Endothelial cell of umbilical vein (primary cell): ENCODE results near the gene ABCC1. TPM values are rescaled to one million over a fixed set of nuclear protein-coding genes. Genes with fewer than 3 reads are reported as not detected.

Experiments
- BruUV-seq: library from RNA; stranded (reverse); fragments of 400-500 nt; replicated peaks from 2 replicates; lab custom pipeline; 2021; lab: Mats Ljungman, UMichigan
- CTCF ChIA-PET: fragments of 300-600, 350-600 bp; sonication (Branson Sonifier 250); formaldehyde crosslinking; loops from one replicate; lab custom pipeline; 2021; ENCODE audit warnings: antibody characterized with exemption, inconsistent platforms; lab: Charles Lee
- POLR2A ChIA-PET: fragments of 300-600, 350-600 bp; sonication (Branson Sonifier 250); formaldehyde crosslinking; loops from one replicate; lab custom pipeline; 2021; ENCODE audit warnings: antibody characterized with exemption, inconsistent platforms; lab: Charles Lee
- DNase-seq: peaks from one replicate; pipeline ENCODE4 v3.0.0-alpha.2; 2011; ENCODE audit warnings: low read depth, low spot score
- FAIRE-seq: peaks from 2 replicates; lab custom pipeline; 2011; peaks lifted over from hg19 to GRCh38; lab: Jason Lieb, UNC
- H2AFZ ChIP-seq: 2 replicates; pipeline ENCODE4 v1.6.0; 2012; ENCODE audit warnings: low read depth, low read length, control low read depth, inconsistent platforms
- H3K27ac ChIP-seq: 2 replicates; pipeline ENCODE4 v1.5.1; 2011; ENCODE audit warnings: low read depth, mild to moderate bottlenecking, control low read depth, low read length, moderate library complexity; ENCODE audit not compliant: insufficient read depth
- H3K27me3 ChIP-seq, 2 experiments: 2 replicates each; pipeline versions ENCODE4 v1.6.0 to v1.6.1; 2011; ENCODE audit warnings: low read length in 2 of 2, mixed read lengths in 1 of 2; ENCODE audit not compliant: control insufficient read depth in 2 of 2, insufficient read depth in 2 of 2
- H3K36me3 ChIP-seq, 2 experiments: 2 replicates in 1 of 2; 3 replicates in 1 of 2; pipeline ENCODE4 v1.5.1; 2011; ENCODE audit warnings: low read length in 2 of 2, mild to moderate bottlenecking in 1 of 2, moderate library complexity in 1 of 2; ENCODE audit not compliant: control insufficient read depth in 2 of 2, insufficient read depth in 2 of 2; ENCODE audit errors: extremely low read depth in 1 of 2
- H3K4me1 ChIP-seq: 3 replicates; pipeline ENCODE4 v1.5.1; 2011; ENCODE audit warnings: mild to moderate bottlenecking, low read length; ENCODE audit not compliant: control insufficient read depth, insufficient read depth; ENCODE audit errors: extremely low read depth
- H3K4me2 ChIP-seq: 2 replicates; pipeline ENCODE4 v1.6.1; 2011; ENCODE audit warnings: low read length, control low read depth, mixed read lengths; ENCODE audit not compliant: insufficient read depth
- H3K4me3 ChIP-seq, 3 experiments: fragments of 200-600 bp in 1 of 3; sonication (generic), shearing (Covaris generic) in 1 of 3; replicated peaks in 1 of 3; 2 replicates each; pipeline ENCODE4 v1.5.1; 2011 to 2016; ENCODE audit warnings: control low read depth in 3 of 3, low read length in 3 of 3, mild to moderate bottlenecking in 2 of 3, inconsistent platforms in 1 of 3, low read depth in 1 of 3, moderate library complexity in 1 of 3; ENCODE audit not compliant: insufficient read depth in 1 of 3
- H3K79me2 ChIP-seq: 2 replicates; pipeline ENCODE4 v1.6.0; 2012; ENCODE audit warnings: low read length, inconsistent platforms; ENCODE audit not compliant: control insufficient read depth, insufficient read depth
- H3K9ac ChIP-seq: replicated peaks from 2 replicates; pipeline ENCODE3; 2011; ENCODE audit warnings: low read length, control low read depth; ENCODE audit not compliant: insufficient read depth; ENCODE audit errors: extremely low read depth
- H3K9me1 ChIP-seq: replicated peaks from 3 replicates; pipeline ENCODE4 v1.6.0; 2011; ENCODE audit warnings: mild to moderate bottlenecking, low read length; ENCODE audit not compliant: control insufficient read depth, insufficient read depth; ENCODE audit errors: extremely low read depth
- H3K9me3 ChIP-seq: replicated peaks from 2 replicates; pipeline ENCODE4 v1.5.1; 2012; ENCODE audit warnings: low read length, inconsistent platforms; ENCODE audit not compliant: control insufficient read depth, insufficient read depth
- H4K20me1 ChIP-seq: replicated peaks from 2 replicates; pipeline ENCODE3; 2011; ENCODE audit warnings: mild to moderate bottlenecking, low read length; ENCODE audit not compliant: control insufficient read depth, insufficient read depth; ENCODE audit errors: extremely low read depth
- CTCF ChIP-seq, 2 donors: IDR thresholded peaks; 1 replicate in 1 of 2; 2 replicates in 1 of 2; pipeline ENCODE4 v1.5.1; 2011; ENCODE audit warnings: low read length in 2 of 2, mild to moderate bottlenecking in 2 of 2, moderate library complexity in 2 of 2, control low read depth in 1 of 2, inconsistent platforms in 1 of 2, low read depth in 1 of 2; ENCODE audit not compliant: insufficient read depth in 1 of 2; ENCODE audit errors: extremely low read depth in 1 of 2
- EZH2 ChIP-seq: IDR thresholded peaks from 2 replicates; pipeline ENCODE4 v1.6.1; 2012; ENCODE audit warnings: borderline replicate concordance, low read depth, mild to moderate bottlenecking, moderate library complexity, low read length, inconsistent platforms; ENCODE audit not compliant: severe bottlenecking
- FOS ChIP-seq: IDR thresholded peaks from 2 replicates; pipeline ENCODE4 v1.6.1; 2011; ENCODE audit warnings: mild to moderate bottlenecking, low read length, moderate library complexity, borderline replicate concordance; ENCODE audit not compliant: insufficient read depth
- GATA2 ChIP-seq: IDR thresholded peaks from 2 replicates; pipeline ENCODE4 v1.7.0; 2011; ENCODE audit warnings: low read depth, mild to moderate bottlenecking, moderate library complexity, mixed read lengths, low read length; ENCODE audit not compliant: insufficient read length, insufficient read depth
- JUN ChIP-seq: IDR thresholded peaks from 2 replicates; pipeline ENCODE4 v1.6.1; 2011; ENCODE audit warnings: borderline replicate concordance, low read depth; ENCODE audit not compliant: insufficient read length, insufficient read depth
- MAX ChIP-seq: IDR thresholded peaks from 2 replicates; pipeline ENCODE4 v1.6.1; 2011; ENCODE audit not compliant: insufficient read depth, insufficient read length
- MYC ChIP-seq: IDR thresholded peaks from one replicate; pipeline ENCODE4 v1.6.1; 2011; ENCODE audit warnings: mild to moderate bottlenecking, low read depth, low read length
- POLR2A ChIP-seq: IDR thresholded peaks from 2 replicates; pipeline ENCODE4 v1.6.1; 2012; ENCODE audit warnings: low read depth, mild to moderate bottlenecking, control low read depth, low read length
- POLR2AphosphoS5 ChIP-seq: IDR thresholded peaks from 2 replicates; pipeline ENCODE4 v1.6.1; 2012; ENCODE audit warnings: low read depth, mild to moderate bottlenecking, control low read depth, low read length, moderate library complexity; ENCODE audit not compliant: insufficient read depth
- dilution Hi-C: fragments of 300-500 bp; cut with MboI; formaldehyde crosslinking; loops from one replicate; pipeline ENCODE4 v1.15.0; 2019; ENCODE audit warnings: low sequenced_read_pairs; ENCODE audit not compliant: extremely low pct_ligation_motif_present
- intact Hi-C: fragments of 100-400 bp; cut with micrococcal nuclease; formaldehyde crosslinking; loops from one replicate; pipeline ENCODE4 v1.10.0; 2022
- polyA plus RNA-seq, 4 experiments: library from polyadenylated mRNA; depleted of rRNA in 3 of 4; stranded (reverse) in 3 of 4; unstranded in 1 of 4; fragments of >200 nt; gene quantifications; 2 replicates each; pipeline versions ENCODE4 v1.2.1 to v1.2.3, GENCODE V29; 2011 to 2012; ENCODE audit warnings: missing spikeins in 1 of 4
- total RNA-seq: library from RNA; stranded (reverse); gene quantifications from 2 replicates; pipeline ENCODE4 v1.2.3, GENCODE V29; 2021

Gene ABCC1
- total and polyA plus RNA-seq, 2 donors (not counting 3 experiments of a cell fraction or from before 2014, with no cell fraction given) = 46.1 to 89.2 TPM

GRCh38 chr16:15966836-15967546, 17.6 kb downstream of the ABCC1 start:
- H3K9me3 ChIP-seq = no peaks in the 10 kb centered on the region
- TF ChIP-seq GATA2 (no peak), FOS (peak; percentile 41)
- FAIRE-seq = peak; percentile 77
- no peaks in the 10 kb centered on the region for H3K9me1 ChIP-seq
- H3K4me2 ChIP-seq = no peak overlapping the region
- POLR2A ChIA-PET = interaction anchor here (0.7 to 0.9 kb wide), 2 partner anchors 69 to 79 kb away, joined by 3 read pairs; partner anchors contain the start of gene CEP20
- no peak overlapping the region for H2AFZ ChIP-seq
- peaks cover 33% of the 10 kb centered on the region for H3K4me1 ChIP-seq
- dilution Hi-C loops (no loop called here), intact Hi-C loops (no loop called here)
- CTCF ChIA-PET = interaction anchor here (0.6 to 1.7 kb wide), 7 partner anchors 8 to 92 kb away, joined by 3 to 10 read pairs (median 5); partner anchors contain the start of gene CEP20
- peaks cover 97% of the 10 kb centered on the region for H3K79me2 ChIP-seq
- no peak overlapping the region for H3K4me3 ChIP-seq
- H3K9ac ChIP-seq = no peak overlapping the region
- peaks cover 0 to under 1% of the 10 kb centered on the region in 2 experiments for H3K36me3 ChIP-seq
- H3K27ac ChIP-seq = no peak overlapping the region
- H4K20me1 ChIP-seq = peaks cover 2% of the 10 kb centered on the region
- H3K27me3 ChIP-seq = no peaks in the 10 kb centered on the region
- DNase-seq = peak; percentile 37
- BruUV-seq = no TSS peak

- DNase-seq (no peak), FAIRE-seq (no peak)
- Histone ChIP-seq H3K9ac (no peak overlapping the region), H3K27me3 (no peaks in the 10 kb centered on the region), H4K20me1 (no peaks in the 10 kb centered on the region), H2AFZ (no peak overlapping the region), H3K79me2 (peaks cover 97% of the 10 kb centered on the region), H3K4me3 (no peak overlapping the region), H3K36me3 (peaks cover 0 to 3% of the 10 kb centered on the region in 2 experiments), H3K9me3 (no peaks in the 10 kb centered on the region), H3K27ac (no peak overlapping the region), H3K4me1 (peaks cover 32% of the 10 kb centered on the region), H3K9me1 (no peaks in the 10 kb centered on the region), H3K4me2 (no peak overlapping the region)
- intact Hi-C loops = no loop called here
- no TSS peak for BruUV-seq
- dilution Hi-C loops = no loop called here
- ChIA-PET CTCF (interaction anchor here (0.8 to 1.6 kb wide), 5 partner anchors 9 to 93 kb away, joined by 4 to 10 read pairs (median 5); partner anchors contain the start of gene CEP20), POLR2A (no interaction called here)
- no peak for TF ChIP-seq MYC
- no peak for TF ChIP-seq MAX
- TF ChIP-seq JUN = no peak
- no peak for TF ChIP-seq FOS
- no peak for TF ChIP-seq GATA2
- TF ChIP-seq CTCF (IDR thresholded peaks at IDR 0.05; ENCODE audit: extremely low read depth in 1 of 2, insufficient read depth in 1 of 2, low read depth in 1 of 2, low read length in 2 of 2) = no peak
- no peak for TF ChIP-seq EZH2
- TF ChIP-seq POLR2AphosphoS5 = no peak
- no peak for TF ChIP-seq POLR2A
Observed at GRCh38 chr16:15967655-15968315, 18.4 kb downstream of the ABCC1 start.
